ENCODE measurements around the gene KIRREL2.

DNA sequence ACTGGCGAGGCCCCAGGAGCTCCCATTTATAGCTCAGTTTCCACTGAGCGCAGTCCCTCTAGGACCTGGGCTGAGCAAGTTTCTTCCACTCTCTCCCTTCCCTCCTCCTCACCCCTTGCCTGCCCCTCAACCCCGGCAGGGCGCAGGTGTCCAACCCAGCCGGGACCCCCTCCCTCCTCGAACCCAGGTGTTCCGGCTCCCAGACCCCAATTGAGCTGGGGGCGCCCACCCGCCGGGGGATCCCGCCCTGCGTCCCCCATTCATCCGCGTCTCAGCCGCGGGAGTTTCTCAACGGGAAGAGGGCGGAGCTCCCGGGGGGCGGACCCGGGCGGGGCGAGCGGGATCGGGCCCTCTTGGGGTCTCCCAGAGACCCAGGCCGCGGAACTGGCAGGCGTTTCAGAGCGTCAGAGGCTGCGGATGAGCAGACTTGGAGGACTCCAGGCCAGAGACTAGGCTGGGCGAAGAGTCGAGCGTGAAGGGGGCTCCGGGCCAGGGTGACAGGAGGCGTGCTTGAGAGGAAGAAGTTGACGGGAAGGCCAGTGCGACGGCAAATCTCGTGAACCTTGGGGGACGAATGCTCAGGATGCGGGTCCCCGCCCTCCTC lies at the start of gene KIRREL2:
- no peak for TF ChIP-seq GATA1 (IDR thresholded peaks at IDR 0.05; ENCODE audit: low read depth, low read length)
- TF ChIP-seq POLR2A (IDR thresholded peaks at IDR 0.05; ENCODE audit: low read length): no peak

Data from erythroblast (primary cell).